ENCODE data around the gene TRDMT1. TPM values are rescaled to one million over a fixed set of nuclear protein-coding genes. Genes with fewer than 3 reads are reported as not detected.

Gene TRDMT1
- total RNA-seq, 2 donors from 2014 or later = 3.3 to 6.7 TPM

DNA sequence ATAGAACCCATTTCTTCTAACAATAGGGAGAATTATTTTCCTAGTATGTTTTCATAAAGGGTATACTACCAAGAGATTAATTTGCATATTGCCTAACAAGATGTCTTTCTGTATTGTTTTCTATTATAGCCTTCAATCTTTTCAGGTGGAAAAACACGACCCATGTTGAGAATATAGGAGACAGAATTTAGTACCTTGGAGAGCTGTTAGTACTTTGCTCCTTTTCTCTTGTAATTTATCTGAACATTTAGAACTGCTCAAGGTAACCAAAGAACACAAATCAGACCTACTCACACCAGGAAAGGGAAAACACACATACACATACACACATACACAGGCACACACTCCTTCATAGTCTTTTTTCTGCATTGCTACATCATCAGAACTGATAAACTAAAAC is 7.8 kb upstream of the TRDMT1 start:
- H3K27me3 Mint-ChIP-seq = no peaks in the 10 kb centered on the region
- peaks cover 14% of the 10 kb centered on the region for H3K4me1 Mint-ChIP-seq
- no peaks in the 10 kb centered on the region for H3K36me3 Mint-ChIP-seq (ENCODE audit: low read depth)
- no peak overlapping the region for H3K27ac Mint-ChIP-seq
- H3K4me3 Mint-ChIP-seq = no peak overlapping the region
- H3K9me3 Mint-ChIP-seq = no peaks in the 10 kb centered on the region
- ATAC-seq (replicated peaks) = no peak

DNA sequence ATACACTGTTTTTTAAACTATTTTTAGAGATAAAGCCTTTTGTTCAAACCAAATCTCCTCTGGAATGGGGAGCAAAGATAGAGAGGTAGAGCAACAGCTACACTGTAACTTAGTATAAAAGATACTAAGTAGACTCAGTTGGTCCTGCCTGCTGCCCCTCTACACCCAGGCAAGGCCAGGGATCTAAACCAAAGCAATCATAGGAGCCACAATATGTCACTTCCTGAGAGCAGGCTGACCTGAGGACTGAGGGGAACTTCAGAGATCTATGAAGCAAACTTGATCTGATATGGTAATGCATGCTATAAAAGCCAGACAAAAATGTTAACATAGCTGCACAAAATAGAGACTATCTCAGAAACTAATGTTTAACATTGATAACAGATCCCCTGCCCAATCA is 7.0 kb upstream of the TRDMT1 start:
- ATAC-seq (replicated peaks) = no peak
- Mint-ChIP-seq H3K27ac (no peak overlapping the region), H3K4me1 (peaks cover 14% of the 10 kb centered on the region), H3K27me3 (no peaks in the 10 kb centered on the region), H3K36me3 (ENCODE audit: low read depth) (no peaks in the 10 kb centered on the region), H3K4me3 (no peak overlapping the region), H3K9me3 (no peaks in the 10 kb centered on the region)

- Mint-ChIP-seq H3K27ac (peak overlapping the region; percentile 97), H3K36me3 (ENCODE audit: low read depth) (no peaks in the 10 kb centered on the region), H3K27me3 (no peaks in the 10 kb centered on the region), H3K4me3 (peak overlapping the region; percentile 80), H3K9me3 (no peaks in the 10 kb centered on the region), H3K4me1 (peaks cover 25% of the 10 kb centered on the region)
- peak; percentile 94 for ATAC-seq (replicated peaks)
These were observed 4.8 kb upstream of the TRDMT1 start for GRCh38 chr10:17206210-17206709.

- no peak for ATAC-seq (replicated peaks)
- Mint-ChIP-seq H3K4me3 (no peak overlapping the region), H3K27me3 (no peaks in the 10 kb centered on the region), H3K36me3 (ENCODE audit: low read depth) (no peaks in the 10 kb centered on the region), H3K27ac (no peak overlapping the region), H3K4me1 (peaks cover 36% of the 10 kb centered on the region), H3K9me3 (no peaks in the 10 kb centered on the region)
These were observed 1.9 kb upstream of the TRDMT1 start for GRCh38 chr10:17203416-17203815.

DNA sequence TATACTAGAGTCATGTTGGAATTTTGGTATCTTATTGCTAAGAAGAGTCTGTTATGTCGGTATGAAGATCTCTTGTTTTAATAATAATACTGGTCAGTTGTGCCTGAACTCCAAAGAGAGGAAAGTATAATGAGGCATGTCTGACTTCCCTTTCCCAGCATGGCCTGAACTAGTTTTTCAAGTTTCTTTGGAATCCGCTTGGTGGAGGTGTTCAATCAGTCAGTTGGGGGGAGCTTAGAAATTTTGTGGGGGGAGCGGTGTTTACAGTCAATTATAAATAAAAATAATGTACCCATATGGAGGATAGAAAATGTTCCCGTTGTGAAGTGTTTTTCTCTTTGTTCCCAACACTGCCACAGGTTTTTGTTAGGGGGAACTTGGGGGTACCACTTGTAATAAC is 1.5 kb upstream of the TRDMT1 start:
- H3K36me3 Mint-ChIP-seq (ENCODE audit: low read depth) = no peaks in the 10 kb centered on the region
- peaks cover 36% of the 10 kb centered on the region for H3K4me1 Mint-ChIP-seq
- no peaks in the 10 kb centered on the region for H3K9me3 Mint-ChIP-seq
- H3K27me3 Mint-ChIP-seq = no peaks in the 10 kb centered on the region
- no peak overlapping the region for H3K27ac Mint-ChIP-seq
- peak overlapping the region; percentile 95 for H3K4me3 Mint-ChIP-seq
- no peak for ATAC-seq (replicated peaks)

GRCh38 chr10:17202506-17202905 is 1.0 kb upstream of the TRDMT1 start:
- Mint-ChIP-seq H3K4me1 (peaks cover 36% of the 10 kb centered on the region), H3K36me3 (ENCODE audit: low read depth) (no peaks in the 10 kb centered on the region), H3K4me3 (peak overlapping the region; percentile 95), H3K9me3 (no peaks in the 10 kb centered on the region), H3K27ac (no peak overlapping the region), H3K27me3 (no peaks in the 10 kb centered on the region)
- no peak for ATAC-seq (replicated peaks)

DNA sequence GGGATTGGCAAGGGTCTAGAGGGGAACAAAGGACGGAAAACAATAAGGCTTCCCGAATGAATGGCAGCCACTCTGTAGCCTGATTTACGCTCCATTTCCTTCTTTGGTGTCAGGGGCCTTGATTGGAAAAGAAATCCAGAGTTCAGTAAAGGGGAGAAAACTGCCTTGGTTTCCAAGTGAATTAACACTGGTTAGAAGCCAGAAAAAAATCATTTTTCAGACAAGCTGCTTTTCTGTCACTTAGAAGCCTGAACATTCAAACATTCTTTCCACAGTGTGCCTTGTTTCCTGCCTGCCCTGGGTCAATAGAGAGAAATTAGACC is 283 bp upstream of the TRDMT1 start:
- no peaks in the 10 kb centered on the region for H3K9me3 Mint-ChIP-seq
- H3K4me1 Mint-ChIP-seq = peaks cover 34% of the 10 kb centered on the region
- no peaks in the 10 kb centered on the region for H3K36me3 Mint-ChIP-seq (ENCODE audit: low read depth)
- peak overlapping the region; percentile 97 for H3K27ac Mint-ChIP-seq
- peak overlapping the region; percentile 95 for H3K4me3 Mint-ChIP-seq
- no peak for ATAC-seq (replicated peaks)
- H3K27me3 Mint-ChIP-seq = no peaks in the 10 kb centered on the region

DNA sequence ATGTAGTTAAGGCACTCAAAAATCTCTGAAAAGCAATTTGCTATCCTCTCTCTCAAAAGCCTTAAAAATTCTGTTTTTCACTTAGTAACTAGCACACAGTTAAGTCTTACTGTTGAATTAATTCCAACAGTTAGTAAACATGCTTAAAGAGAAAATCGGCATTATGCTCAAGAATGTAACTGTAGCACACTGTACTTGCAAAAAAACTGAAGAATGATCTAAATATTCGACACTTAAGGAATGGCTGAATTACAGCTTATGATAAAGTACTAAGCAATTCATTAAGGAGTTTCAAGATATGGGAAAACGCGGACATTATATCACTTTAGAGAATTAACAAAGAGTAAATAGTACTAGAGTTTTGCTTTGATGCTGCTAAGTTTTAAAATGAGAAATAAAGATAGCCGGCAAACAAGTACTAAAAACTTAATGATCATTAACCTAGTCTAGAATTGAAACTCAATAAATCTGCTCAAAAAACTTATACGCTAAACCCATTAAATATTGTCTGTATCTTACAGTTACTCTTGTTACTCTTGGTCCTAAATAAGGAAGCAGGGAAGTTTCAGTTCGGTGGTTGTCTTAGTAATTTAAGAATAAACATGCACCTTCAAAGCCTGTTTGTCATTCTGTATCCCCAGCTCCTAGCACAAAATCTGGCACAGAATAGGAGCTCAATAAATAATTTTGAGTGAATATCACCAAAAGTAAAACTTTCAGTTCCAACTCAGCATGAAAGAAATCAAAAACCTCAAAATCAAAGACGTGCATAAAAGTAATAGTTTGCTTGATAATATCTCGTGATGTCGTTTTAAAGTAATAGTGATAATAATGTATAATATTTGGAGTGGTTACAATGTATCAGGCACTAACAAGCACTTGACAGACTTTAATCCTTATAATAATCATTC is 1.2 kb downstream of the TRDMT1 start:
- peak overlapping the region; percentile 97 for H3K27ac Mint-ChIP-seq
- no peaks in the 10 kb centered on the region for H3K9me3 Mint-ChIP-seq
- H3K27me3 Mint-ChIP-seq = no peaks in the 10 kb centered on the region
- H3K4me3 Mint-ChIP-seq = peak overlapping the region; percentile 95
- peaks cover 27% of the 10 kb centered on the region for H3K4me1 Mint-ChIP-seq
- H3K36me3 Mint-ChIP-seq (ENCODE audit: low read depth) = no peaks in the 10 kb centered on the region
- no peak for ATAC-seq (replicated peaks)

DNA sequence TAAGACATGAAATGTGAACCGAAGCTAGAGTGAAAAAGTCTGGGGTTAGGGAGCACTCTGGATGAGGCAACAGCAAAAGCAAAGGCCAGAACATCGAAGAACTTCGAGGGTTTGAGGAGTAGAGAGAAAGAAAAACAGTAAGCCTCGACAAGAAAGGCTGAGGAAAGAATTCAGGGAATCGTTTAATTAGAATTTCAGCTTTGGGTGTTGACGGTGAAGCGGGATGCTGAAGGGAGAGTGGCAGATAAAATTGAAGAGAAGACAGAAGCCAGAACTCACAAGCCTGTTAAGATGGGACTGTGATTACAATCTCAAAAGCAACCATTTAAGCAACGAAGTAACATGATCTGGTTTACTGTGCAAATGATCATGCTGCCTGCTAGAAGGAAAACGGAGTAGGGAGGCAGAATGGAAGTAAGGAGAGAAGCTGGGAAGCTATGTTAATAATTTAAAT is 2.1 kb downstream of the TRDMT1 start:
- Mint-ChIP-seq H3K4me3 (peak overlapping the region; percentile 95), H3K27me3 (no peaks in the 10 kb centered on the region), H3K9me3 (no peaks in the 10 kb centered on the region), H3K4me1 (peaks cover 27% of the 10 kb centered on the region), H3K36me3 (ENCODE audit: low read depth) (no peaks in the 10 kb centered on the region), H3K27ac (peak overlapping the region; percentile 97)
- ATAC-seq (replicated peaks) = no peak

- Mint-ChIP-seq H3K27me3 (no peaks in the 10 kb centered on the region), H3K4me3 (no peak overlapping the region), H3K4me1 (peaks cover 16% of the 10 kb centered on the region), H3K9me3 (no peaks in the 10 kb centered on the region), H3K36me3 (ENCODE audit: low read depth) (no peaks in the 10 kb centered on the region), H3K27ac (no peak overlapping the region)
- no peak for ATAC-seq (replicated peaks)
These were observed 4.9 kb downstream of the TRDMT1 start for GRCh38 chr10:17196573-17196972.

DNA sequence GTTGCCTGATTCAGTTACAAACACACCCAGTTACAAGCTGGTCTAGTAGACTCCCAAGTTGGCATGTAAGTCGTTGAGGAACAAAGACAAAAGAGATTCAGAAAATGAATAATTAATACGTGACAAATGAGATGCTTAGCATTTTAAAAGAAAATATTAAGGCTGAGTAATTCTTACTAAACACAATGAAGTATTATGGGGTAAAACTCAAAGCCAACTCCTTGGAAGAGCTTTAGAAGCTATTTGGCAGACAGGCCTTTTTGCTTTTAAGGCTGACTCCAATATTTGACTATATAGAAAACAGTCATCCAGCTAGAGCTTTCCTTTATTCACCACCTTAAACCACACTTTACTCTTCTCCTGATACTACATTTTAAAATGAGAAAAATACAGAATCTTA is 5.4 kb downstream of the TRDMT1 start:
- no peak for ATAC-seq (replicated peaks)
- Mint-ChIP-seq H3K4me1 (peaks cover 16% of the 10 kb centered on the region), H3K36me3 (ENCODE audit: low read depth) (no peaks in the 10 kb centered on the region), H3K4me3 (no peak overlapping the region), H3K9me3 (no peaks in the 10 kb centered on the region), H3K27me3 (no peaks in the 10 kb centered on the region), H3K27ac (no peak overlapping the region)

GRCh38 chr10:17195083-17195482 is 6.4 kb downstream of the TRDMT1 start:
- no peak overlapping the region for H3K4me3 Mint-ChIP-seq
- no peaks in the 10 kb centered on the region for H3K36me3 Mint-ChIP-seq (ENCODE audit: low read depth)
- no peaks in the 10 kb centered on the region for H3K27me3 Mint-ChIP-seq
- no peak overlapping the region for H3K27ac Mint-ChIP-seq
- no peaks in the 10 kb centered on the region for H3K9me3 Mint-ChIP-seq
- H3K4me1 Mint-ChIP-seq = peaks cover 16% of the 10 kb centered on the region
- no peak for ATAC-seq (replicated peaks)

- Mint-ChIP-seq H3K9me3 (no peaks in the 10 kb centered on the region), H3K36me3 (ENCODE audit: low read depth) (no peaks in the 10 kb centered on the region)
These were observed 10.9 kb downstream of the TRDMT1 start for GRCh38 chr10:17190602-17191001.

GRCh38 chr10:17188644-17189172 is 12.8 kb downstream of the TRDMT1 start:
- Mint-ChIP-seq H3K4me3 (no peak overlapping the region), H3K9me3 (no peaks in the 10 kb centered on the region), H3K27me3 (no peaks in the 10 kb centered on the region), H3K4me1 (peaks cover 5% of the 10 kb centered on the region), H3K36me3 (ENCODE audit: low read depth) (no peaks in the 10 kb centered on the region), H3K27ac (no peak overlapping the region)
- no peak for ATAC-seq (replicated peaks)

More at GRCh38 chr10:17190602-17191001, 10.9 kb downstream of the TRDMT1 start:
- H3K27ac Mint-ChIP-seq = no peak overlapping the region
- ATAC-seq (replicated peaks) = no peak
- H3K4me1 Mint-ChIP-seq = peaks cover 5% of the 10 kb centered on the region
- no peaks in the 10 kb centered on the region for H3K27me3 Mint-ChIP-seq
- no peak overlapping the region for H3K4me3 Mint-ChIP-seq

- no peak for ATAC-seq (replicated peaks)
- Mint-ChIP-seq H3K36me3 (ENCODE audit: low read depth) (no peaks in the 10 kb centered on the region), H3K4me1 (peaks cover 4% of the 10 kb centered on the region), H3K4me3 (no peak overlapping the region), H3K27me3 (no peaks in the 10 kb centered on the region), H3K9me3 (no peaks in the 10 kb centered on the region), H3K27ac (no peak overlapping the region)
These were observed 15.6 kb downstream of the TRDMT1 start for GRCh38 chr10:17185873-17186272.

Data from activated T-helper 17 cell treated with anti-CD3 and anti-CD28 coated beads, Interleukin-2, amount 50 U/mL, for 72 hours (primary cell).